ENCODE results near the gene LIPT1.
"Not testable (repeated sequence)": the region's sequence is repeated elsewhere in the genome, so short reads cannot be mapped to it uniquely, and the experiment has no call there.

The LIPT1 gene

DNA sequence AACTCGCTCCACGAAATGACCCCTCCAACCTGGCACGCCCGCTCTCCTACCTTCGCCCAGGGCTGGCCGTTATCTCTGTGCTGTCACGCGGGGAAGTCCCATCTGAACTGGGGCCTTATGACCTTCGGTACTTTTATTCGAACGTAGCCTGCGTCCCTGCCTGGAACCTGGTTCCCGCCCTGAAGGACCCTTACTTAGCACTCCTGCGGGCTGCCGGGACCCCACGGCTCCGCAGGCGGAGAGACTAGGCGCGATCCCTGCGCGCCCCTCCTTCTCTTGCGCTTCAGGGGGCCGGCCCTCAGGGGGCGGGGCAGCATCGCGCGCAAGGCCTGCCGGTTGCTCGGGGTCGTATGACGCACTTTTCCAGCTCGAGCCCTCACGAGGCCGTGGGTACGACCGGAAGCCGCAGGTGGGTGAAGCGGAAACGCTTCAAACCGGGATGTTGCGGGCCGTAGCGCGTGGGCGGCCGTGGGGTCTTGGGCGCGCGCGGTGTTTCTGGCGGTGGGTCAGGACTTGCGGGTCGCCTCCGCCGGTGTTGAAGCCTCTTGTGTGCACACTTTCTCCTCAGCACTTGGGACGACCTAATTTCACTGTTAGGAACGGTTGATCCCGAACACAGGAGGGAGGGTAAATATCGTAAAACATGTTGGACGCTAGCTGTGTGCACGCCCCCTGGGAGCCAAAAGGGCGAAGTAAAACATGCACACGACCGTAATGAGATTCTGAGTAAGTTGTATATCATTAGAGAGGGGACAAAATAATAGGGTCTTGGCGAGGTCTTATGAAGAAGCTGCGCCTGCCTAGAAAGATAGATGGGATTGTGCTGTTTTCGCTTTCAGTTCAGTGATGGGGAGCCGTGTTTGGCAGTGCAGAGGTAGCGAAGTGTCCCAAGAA lies at the start of gene LIPT1, which contains the start of gene TSGA10:
LIPT1 (plus strand) TSS at position 325 of the 894 bp plus-strand sequence. CDS start 6,991 bp downstream, outside the sequence.
TSGA10 (minus strand) TSS at position 300 of the 894 bp plus-strand sequence. CDS start 45,503 bp downstream, outside the sequence.
- DNase-seq (ENCODE audit: low read depth in 2 of 2) = peak; percentile 86 to 87

DNA sequence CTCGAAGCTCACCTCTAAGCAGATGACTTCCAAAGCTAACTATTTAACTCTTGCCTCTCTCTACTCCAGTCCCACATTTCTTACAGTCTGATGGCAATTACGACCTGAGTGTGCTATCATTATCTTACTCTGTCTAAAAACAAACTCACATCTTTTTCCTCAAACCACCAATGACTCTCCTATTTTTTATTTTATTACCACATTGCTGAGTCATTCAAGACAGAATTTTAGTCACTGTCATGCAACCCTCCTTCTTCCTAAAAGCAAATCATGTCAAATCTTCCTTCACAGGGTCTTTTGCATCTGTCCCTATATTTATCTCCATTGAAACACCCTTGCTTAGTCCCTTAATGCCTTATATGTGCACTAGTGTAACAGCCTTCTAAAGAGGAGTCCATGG lies 47.9 kb upstream of the LIPT1 start:
- no peak for DNase-seq (ENCODE audit: low read depth in 2 of 2)

DNA sequence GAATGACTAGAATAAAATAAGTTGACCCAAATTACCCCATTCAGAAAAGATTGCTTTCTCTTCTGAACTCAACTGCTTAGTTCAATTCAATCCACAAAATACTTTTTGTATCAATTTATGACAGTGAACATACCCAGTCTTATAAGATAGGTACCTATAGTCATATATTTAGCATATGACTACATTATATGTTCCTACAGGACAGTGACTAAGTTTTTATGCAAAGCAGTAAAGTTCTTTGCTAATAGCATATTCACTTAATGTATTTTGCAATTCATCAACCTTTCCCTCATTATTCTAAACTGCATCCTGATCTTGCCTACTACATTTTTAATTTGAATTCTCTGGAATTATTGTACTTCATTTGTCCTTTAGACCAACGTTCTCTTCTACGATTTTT lies 43.5 kb upstream of the LIPT1 start:
- no peak for DNase-seq (ENCODE audit: low read depth in 2 of 2)

DNA sequence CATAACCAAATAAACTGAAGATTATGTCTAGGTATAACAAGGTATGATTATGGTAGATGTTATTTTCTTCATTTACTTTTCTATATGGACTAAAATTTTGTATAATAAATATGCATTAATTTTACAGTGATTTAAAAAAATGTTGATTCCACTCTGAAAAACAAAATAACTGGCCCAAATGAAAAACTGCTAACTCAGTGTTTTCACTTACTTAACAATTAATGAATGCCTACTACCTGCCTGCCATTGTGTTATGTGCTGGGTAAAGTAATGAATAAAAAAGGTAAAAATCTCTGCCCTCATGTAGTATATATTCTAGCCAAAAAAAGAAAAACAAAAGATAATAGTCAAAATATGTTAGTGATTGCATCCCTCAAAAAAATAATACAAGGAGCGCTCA lies 42.8 kb upstream of the LIPT1 start:
- DNase-seq (ENCODE audit: low read depth in 2 of 2) = no peak

DNA sequence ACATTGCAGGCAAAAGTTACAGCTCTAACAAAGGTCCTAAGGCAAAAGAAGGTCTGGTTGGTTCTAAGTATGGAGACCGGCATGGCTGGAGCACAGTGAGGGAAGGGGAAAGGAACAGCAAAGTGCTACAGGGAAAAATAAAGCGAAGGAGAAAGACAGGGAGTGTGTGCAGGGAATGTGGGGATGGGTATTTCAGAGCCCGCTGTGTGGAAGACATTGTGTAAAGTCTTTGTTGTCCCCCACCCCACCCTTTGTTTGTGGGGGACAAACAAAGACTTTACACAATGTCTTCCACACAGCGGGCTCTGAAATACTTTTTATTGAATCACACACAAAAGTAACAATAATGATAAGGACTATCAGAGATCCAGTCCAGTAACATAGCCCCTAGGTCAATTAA lies 42.1 kb upstream of the LIPT1 start:
- DNase-seq (ENCODE audit: low read depth in 2 of 2) = no peak

DNA sequence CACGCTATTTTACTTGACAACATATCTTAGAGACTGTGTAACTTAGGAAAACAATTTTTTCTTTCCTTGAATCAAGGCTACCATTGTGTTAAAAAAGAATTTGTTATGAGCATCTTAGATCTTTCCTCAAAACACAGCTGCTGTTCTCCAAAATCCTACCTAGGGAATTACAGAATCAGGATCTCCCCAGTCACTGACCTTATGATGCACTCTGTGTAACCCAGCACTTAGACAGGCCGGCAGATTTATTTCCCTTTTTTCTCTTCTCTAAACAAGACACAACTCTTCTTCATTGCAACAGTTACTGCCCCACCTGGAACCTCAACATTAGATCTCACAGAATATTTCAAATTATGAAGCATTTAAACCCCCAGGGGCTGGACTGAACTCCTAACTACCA lies 26.8 kb upstream of the LIPT1 start:
- DNase-seq (ENCODE audit: low read depth in 2 of 2) = no peak

DNA sequence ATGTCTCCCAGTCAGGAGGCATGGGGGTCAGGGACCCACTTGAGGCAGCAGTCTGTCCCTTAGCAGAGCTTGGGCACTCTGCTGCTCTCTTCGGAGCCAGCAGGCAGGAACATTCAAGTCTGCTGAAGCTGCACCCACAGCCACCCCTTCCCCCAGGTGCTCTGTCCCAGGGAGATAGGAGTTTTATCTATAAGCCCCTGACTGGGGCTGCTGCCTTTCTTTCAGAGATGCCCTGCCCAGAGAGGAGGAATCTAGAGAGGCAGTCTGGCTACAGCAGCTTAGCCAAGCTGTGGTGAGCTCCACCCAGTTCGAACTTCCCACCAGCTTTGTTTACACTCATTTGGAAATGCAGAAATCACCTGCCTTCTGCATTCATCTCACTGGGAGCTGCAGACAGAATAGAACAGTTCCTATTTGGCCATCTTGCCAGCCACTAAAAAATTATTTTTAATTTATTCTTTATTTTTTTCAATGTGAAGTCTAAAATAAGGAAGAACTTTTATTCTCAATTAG lies 19.7 kb upstream of the LIPT1 start:
- not testable (repeated sequence) for DNase-seq (ENCODE audit: low read depth in 2 of 2)

DNA sequence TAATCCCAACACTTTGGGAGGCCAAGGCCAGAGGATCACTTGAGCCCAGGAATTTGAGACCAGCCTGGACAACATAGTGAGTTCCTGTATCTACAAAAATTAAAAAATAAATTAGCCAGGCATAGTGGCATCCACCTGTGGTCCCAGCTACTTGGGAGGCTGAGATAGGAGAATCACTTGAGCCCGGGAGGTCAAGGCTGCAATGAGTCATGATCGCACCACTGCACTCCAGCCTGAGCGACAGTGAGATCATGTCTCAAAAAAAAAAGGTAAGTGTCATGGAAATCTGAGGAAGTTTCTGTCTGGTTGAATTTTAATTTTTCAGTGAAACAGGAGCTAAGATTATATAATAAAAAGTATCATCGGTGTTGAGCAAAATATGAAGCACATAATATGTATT lies 15.8 kb upstream of the LIPT1 start:
- no peak for DNase-seq (ENCODE audit: low read depth in 2 of 2)

DNA sequence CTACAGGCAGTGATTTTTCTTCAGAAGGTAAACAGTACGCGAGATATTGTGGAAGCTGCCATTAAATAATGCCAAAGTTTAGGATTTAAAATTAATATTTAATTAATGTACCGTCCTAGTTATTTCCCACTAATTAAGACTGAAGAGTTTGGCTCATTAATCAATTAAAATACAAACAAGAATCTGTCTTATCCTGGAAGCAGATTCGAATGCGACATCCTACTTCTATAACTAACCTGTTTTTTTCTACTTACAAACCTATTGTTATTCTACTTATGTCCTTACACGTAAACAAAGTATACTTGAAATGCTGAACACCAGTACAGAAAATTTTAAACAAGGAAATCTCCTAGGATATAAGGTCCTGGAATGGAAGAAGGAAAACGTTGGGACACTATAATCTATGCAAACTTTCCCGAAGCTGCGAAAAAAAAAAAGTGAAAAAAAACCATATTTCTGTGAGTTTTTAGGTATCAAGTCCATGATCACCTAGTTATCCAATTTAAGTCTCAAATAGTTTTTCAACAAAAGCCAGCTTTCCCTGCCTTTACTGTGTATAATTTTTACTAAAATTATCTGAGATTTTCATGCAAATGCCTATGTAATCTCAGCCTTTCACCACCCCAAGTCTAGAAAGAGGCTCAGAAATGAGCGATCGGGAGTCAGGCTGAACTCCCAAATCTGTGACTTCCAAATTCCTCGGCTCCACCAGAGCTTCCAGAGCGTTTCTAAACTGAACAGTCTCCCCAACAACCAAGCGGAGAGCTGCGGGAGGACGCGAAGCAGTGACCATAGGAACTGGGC lies 14.5 kb upstream of the LIPT1 start:
- DNase-seq (ENCODE audit: low read depth in 2 of 2) = no peak

DNA sequence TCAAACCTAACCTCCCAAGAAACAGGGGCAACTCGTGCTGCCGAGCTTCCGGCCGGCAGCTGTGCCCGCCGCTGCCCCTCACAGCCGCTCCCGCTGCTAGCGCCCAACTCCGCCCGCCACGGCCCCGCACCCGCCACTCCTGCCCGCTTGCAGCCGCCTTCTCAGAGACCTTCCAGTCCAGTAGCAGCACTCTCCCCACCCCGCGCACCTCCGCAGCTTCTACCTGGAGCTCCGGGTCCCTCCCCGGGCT lies 14.0 kb upstream of the LIPT1 start:
- no peak for DNase-seq (ENCODE audit: low read depth in 2 of 2)

DNA sequence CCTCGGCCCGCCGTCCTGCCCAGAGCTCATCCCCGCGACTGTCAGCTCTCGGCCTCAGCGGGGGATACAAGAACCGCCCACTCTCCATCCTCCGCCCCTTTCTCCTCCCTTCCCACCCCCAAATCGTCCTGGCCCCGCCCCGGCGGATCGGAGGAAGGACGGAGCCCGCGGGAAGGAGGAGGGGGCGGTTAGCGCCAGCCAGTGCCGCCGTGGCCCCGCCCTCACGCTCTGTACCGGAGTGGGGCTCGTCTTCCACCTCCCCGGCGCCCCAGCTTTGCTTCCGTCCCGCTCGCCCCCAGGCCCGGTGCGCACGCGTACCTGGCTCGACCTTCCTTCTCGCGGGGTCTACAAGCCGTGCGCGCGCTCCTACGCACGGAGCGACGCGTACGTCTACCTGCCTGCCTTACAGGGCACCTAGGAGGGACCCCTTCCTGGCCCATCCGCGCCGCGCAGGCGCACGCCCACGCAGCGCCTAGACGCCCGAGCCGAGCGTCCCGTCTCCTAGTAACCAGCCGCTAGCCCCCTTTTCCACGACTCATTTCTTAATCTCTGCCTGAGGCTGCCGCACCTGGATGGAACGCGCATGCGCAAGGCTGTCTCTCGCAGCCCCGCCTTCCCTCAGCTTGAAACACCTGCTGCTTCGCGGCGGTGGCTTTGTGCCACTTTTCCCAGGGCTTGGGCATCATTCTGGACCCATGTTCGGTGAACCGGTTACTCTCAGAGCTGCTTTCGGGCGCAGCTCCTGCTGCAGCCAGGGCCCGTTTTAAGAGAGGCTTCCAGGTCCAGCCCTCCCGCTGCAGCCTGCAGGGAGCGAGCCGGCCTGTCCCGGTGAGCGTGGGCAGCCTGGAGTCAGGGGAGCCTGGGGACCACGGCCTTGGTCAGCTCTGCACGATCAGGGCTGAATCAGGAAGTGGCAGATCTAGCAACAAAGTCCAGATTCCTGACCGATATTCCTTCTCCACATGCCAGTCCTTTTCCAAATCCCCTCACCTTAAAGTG lies 13.4 kb upstream of the LIPT1 start, which contains the start of gene C2orf15:
C2orf15 (plus strand) TSS at position 598 of the 999 bp plus-strand sequence. CDS start 8,852 bp downstream, outside the sequence.
- peak; percentile 96 to 97 for DNase-seq (ENCODE audit: low read depth in 2 of 2)

DNA sequence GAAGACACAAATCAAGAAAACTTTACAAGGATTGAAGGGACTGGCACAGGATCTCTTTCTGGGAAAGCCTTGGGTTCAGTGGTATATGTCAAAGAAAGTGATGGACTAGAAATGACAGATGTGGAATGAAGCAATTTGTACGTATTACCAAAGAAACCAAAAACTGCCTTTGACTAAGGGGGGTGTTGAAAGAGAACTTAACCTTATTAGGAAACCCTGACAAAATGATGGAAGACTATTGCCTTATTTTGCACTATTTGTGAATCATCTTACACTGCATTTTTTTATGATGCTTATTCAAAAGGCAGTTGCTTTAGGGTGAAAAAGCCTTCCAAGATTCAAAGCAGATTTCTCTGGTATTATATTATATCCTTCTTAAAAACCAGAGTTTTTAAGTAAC lies 4.1 kb upstream of the LIPT1 start:
- DNase-seq (ENCODE audit: low read depth in 2 of 2) = no peak

DNA sequence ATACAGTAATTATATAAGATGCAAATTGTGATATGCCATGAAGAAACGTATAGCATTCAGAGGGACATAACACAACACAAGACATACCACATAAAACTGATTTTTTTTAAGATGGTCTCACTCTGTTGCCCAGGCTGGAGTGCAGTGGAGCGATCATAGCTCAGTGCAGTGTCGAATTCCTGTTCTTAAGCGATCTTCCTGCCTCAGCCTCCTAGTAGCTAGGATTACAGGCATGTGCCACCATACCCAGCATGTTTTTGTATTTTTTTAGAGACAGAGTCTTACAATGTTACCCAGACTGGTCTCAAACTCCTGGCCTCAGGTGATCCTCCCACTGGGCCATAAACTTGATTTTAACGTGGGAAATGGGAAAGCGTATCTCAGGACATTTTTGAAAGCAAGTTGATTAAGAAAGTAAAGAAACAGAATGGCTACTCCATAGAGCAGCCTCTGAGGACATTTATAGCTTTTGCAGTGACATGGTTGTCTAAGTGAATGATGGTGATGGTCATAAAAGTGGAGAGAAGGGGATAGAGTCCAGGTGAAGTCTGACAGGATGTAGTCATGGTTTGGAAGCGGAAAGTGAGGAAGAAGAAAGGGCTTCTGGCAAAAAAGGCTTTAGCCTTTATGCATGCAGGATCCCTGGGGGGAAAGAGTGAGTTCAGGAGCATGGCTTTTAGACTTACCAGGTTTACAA lies 2.4 kb upstream of the LIPT1 start:
- DNase-seq (ENCODE audit: low read depth in 2 of 2) = no peak

DNA sequence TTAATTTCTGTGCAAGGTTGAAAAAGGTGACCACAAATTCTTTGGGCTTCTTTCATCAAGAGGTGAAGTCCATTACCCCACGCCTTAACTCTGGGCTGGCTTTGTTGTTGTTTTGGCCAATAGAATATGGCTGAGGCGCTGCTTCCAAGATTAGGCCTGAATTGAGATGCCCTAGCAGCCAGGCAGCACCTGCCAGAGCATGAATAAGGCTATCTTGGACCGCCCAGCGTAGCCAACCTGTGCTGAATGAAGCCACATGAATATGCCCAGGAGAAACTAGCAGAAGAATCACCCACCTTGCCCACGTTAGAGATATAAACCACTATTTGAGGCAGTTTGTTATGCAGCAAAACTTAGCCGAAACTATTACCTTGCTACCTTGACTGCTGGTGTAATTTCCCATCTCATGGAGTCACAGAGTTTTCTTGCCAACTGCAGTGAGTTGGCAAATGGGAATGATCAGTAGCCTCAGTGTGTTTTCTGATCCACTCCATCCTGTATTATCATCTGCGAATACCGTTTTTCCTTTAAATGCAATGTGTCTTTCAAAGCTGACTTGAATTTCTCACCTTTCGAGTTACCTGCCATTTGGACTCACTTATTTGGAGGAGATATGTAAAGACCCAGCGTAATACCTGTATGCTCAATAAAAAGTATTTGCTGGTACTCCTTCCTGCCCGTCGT lies 704 bp upstream of the LIPT1 start:
- no peak for DNase-seq (ENCODE audit: low read depth in 2 of 2)

DNA sequence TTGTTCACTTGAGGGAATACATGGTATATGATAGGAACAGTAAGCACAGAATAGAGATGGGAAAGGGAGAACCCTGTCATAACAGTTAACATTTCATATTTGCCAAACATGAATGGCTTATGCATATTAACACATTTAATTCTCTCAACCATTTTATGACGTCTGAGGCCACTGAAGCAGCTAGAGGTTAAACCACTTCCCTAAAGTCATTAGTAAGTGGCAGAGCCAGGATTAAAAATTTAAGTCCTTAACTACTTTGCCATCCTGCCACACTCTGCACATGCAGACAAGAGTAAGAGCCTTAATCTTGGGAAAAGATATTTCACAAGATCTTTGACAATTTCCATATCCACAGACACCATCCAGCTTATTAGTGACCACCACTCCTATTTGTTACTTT lies 2.1 kb downstream of the LIPT1 start:
- DNase-seq (ENCODE audit: low read depth in 2 of 2) = no peak

DNA sequence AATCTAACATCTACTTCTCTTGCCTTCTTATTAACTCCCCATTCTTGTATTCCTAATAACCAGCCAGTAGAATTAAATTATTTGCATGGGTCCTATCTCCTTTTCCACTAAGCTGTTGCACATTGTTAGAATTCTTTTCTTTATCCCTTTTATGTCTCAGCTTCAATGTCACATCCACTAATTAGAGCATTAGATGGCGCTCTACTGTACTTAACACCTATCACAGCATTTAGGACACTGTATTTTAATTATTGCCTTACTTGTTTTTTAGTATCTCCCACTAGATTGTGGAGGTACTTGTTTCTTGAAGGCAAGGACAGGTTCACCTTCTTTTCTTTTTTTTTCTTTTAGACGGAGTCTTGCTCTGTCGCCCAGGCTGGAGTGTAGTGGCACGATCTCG lies 3.8 kb downstream of the LIPT1 start:
- no peak for DNase-seq (ENCODE audit: low read depth in 2 of 2)

DNA sequence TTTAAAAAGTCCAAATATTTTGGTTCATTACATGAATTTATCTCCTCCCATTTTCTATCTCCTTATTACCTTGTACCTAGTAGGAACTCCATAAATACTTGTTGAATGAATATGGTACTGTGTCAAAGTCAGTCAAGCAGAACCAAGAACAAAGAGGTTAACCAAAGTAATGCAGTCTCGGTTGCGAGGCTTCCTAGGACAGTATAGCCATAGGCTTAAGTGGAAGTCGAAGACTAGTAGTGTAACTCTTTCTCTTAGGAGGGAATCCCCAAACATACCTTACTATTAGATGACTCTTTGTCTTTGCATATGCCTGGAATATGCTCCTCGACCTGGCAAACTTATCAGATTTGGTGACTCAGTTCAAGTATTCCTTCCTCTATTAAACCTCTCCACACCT lies 4.8 kb downstream of the LIPT1 start:
- no peak for DNase-seq (ENCODE audit: low read depth in 2 of 2)

DNA sequence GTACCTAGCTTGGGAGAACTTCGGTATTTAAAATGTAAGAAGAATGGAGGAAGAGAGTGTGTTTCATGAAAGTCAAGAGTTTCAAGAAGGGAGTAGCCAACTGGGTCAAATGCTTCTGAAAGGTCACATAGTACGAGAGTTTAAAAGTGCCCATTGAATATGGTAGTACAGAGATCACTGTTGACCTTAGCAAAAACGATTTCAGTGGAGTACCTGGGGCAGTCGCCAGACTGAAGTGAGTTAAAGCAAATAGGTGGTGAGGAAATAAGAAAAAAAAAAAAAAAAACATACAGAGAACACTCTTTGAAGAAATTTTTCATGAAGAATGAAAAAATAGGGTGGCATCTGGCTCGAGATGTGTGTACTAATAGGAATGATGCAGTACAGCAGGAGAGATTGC lies 11.5 kb downstream of the LIPT1 start:
- DNase-seq (ENCODE audit: low read depth in 2 of 2) = no peak

DNA sequence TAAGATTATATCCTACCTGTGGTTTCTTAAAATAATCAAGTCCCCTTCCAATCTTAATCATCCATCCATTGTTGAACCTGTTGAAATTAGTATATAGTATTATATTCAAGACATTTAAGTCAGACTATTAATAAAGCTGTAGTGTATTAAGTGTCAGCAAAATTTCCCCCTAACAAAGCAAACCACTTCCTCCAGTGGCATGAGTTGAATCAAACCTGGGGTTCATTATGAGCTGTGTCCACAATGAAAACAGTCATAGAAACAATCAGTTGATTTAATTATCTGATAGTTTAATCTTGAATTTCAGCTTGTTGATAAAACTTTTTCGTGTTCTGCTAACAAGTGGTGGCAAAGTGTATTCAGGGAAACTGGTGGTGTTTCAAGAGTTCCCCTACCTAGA lies 14.8 kb downstream of the LIPT1 start:
- DNase-seq (ENCODE audit: low read depth in 2 of 2) = no peak

All from stimulated activated CD8-positive, alpha-beta memory T cell treated with anti-CD3 and anti-CD28 coated beads, Interleukin-2, amount 100 ng/mL, for 48 hours (primary cell).